Subcutaneous adipose tissue (tissue), 4 donors: Measurements from ENCODE around the gene PRM2. TPM values are rescaled to one million over a fixed set of nuclear protein-coding genes. Genes with fewer than 3 reads are reported as not detected.

Experiments
- total RNA-seq, 4 donors: library from RNA; depleted of rRNA; stranded (reverse); fragments of >200 nt; gene quantifications; one replicate each; pipeline ENCODE4 v1.1.0, GENCODE V29; 2016
- TF ChIP-seq, protein P1 (sequence below): fragments of 450-650 bp; IDR thresholded peaks from one replicate; pipeline ENCODE4 v1.5.1; 2016; ENCODE audit warnings: low read depth, mild to moderate bottlenecking, control low read depth, antibody characterized with exemption, moderate library complexity

PRM2 gene
- total RNA-seq, 4 donors from 2014 or later, result not detected

DNA sequence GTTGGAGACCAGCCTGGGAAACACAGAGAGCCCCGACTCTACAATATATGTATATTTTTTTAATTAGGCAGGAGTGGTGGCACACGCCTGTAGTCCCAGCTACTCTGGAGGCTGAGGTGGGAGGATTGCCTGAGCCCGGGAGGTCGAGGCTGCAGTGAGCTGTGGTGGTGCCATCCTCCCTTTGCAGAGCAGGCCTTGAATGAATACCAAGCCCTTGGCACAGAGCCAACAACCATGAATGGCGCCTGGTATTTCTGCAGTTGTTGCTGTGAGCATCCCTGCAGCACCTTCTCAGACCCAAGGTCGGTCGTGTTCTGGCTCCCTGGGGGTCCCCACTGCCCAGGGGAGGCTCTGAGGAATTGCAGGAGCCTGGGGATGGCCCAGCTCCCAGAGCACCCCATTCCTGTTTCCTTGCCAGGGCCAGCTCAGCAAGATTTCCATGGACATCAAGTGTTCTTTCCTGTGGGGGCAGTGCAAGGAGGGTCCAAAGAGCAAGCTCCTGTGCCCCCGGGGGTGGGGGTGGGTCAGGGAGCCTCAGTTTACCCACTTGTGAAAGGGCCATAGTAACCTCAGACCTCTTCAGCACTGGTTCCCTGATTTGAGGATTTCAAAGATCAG, 43.4 kb upstream of the PRM2 start:
- TF ChIP-seq, protein P1, sequence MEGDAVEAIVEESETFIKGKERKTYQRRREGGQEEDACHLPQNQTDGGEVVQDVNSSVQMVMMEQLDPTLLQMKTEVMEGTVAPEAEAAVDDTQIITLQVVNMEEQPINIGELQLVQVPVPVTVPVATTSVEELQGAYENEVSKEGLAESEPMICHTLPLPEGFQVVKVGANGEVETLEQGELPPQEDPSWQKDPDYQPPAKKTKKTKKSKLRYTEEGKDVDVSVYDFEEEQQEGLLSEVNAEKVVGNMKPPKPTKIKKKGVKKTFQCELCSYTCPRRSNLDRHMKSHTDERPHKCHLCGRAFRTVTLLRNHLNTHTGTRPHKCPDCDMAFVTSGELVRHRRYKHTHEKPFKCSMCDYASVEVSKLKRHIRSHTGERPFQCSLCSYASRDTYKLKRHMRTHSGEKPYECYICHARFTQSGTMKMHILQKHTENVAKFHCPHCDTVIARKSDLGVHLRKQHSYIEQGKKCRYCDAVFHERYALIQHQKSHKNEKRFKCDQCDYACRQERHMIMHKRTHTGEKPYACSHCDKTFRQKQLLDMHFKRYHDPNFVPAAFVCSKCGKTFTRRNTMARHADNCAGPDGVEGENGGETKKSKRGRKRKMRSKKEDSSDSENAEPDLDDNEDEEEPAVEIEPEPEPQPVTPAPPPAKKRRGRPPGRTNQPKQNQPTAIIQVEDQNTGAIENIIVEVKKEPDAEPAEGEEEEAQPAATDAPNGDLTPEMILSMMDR, result no peak

DNA sequence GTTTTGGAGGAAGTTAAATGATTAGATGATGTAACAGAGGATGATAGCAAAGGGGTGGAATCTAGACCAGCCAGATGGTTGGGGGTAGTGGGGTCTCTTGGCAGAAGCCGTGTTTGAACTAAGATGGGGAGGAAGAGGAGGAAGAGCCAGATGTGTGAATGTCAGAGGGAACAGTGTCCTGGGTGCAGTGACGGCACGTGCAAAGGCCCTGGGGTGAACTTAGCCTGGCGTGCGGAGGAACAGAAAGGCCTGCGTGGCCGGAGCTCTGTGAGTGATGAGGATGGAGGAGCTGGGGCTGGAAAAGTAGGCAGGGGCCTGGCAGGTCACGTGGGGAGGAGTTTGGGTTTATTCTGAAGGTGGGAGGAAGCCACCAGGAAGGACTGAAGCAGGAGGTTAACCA, 42.5 kb upstream of the PRM2 start:
- TF ChIP-seq, protein P1, result no peak

DNA sequence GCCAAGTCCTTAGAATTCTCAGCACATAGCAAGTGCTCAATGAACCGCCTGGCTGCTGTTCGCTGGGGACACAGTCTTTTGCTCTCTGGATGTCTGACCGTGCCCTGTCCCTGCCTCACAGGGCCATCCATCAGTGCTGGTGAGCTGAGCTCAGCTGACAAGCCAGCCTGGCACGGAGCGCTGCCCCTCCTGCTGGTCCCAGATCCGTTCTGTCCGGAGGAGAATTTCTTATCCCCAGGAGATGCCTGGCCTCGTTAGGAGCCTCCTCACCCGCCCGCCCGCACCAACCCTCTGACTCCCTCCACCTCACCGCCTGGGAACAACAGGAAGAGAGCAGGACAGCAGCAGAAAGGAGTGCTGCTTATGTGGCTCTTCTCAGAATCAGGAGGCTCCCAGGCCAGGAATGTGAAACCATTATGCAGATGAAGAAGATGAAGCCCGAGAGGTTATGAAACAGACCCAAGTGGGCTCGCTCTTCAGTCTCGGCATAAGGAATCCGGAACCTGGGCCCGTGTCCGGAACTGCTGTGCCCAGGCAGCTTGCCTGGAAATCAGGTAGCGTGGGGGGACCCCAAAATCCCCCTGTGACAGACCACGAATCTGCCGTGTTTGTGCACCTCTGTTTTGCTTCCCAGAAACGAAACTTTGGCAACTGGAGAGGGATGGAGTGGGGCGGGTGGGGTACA, 40.2 kb upstream of the PRM2 start:
- TF ChIP-seq, protein P1, result no peak

DNA sequence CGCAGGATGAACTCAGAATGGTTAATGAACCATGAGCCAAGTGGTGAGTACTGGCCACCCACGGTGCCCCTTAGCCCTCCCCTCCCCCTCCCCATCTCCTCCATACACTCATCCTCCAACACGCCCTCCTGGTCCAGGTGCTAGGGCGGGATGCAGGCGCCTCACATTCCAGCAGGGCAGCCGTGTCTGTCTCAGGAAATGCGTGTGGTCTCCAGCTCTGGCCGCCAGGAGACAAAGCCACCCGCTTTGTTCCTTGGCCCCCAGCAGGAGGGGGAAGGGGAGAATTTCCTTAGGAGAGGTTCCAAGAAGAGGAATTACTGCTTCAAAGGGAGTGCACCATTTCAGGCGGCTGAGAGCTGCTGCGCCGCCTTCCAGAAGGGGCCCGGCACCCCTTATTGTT, 39.2 kb upstream of the PRM2 start:
- TF ChIP-seq, protein P1, result no peak

DNA sequence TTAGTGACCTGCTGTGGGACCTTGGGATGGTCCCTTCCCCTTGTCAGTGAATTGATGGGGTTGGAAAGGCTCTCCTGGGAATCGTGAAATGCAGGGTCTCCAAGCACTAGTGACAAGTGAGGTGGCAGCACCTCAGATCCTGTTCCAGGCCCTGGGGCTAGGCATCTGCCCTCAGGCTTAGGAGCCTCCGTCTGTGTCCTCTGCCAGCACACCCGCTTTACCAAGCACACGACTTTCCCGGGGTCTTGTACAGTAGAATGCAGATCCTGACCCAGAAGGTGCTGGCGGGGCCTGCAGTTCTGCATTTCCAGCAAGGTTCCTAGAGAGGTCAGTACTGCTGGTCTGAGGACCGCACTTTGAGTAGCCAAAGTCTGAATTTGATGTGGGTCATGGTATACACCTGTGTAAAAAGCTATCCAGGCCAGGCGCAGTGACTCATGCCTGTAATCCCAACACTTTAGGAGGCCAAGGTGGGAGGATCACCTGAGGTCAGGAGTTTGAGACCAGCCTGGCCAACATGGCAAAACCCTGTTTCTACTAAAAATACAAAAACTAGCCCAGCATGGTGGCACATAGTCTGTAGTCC, 38.1 kb upstream of the PRM2 start:
- TF ChIP-seq, protein P1, result no peak

DNA sequence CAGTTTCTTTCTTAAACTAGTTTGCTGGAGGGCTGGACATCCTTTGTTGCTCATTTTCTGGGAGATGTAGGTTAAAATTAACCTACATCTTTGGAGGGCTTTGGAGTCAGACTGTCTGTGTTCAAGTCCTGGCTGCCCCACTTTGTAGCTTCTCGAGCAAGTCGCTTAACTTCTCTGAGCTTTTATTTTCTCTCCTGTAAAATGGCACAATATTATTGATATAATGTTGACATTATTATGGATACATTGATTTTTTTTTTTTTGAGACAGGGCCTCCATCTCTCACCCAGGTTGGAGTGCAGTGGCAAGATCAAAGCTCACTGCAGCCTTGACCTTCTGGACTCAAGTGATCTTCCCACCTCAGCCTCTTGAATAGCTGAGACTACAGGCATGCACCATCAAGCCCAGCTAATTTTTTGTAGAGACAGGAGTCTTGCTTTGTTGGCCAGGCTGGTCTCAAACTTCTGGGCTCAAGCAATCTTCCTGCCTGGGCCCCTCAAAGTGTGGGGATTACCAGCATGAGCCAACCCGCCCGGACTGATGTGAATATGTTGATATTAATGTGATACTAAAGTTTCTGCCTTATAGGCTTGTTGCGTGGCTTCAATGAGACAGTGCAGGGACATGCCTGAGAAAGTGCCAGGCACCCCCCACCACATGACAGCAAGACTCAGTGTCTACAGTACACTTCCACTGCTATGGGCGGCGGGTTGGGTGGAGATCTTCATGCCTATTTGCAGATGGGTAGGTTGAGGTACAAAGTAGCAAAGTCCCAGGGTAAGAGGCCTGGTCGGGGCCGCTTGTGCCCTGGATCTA, 37.4 kb upstream of the PRM2 start:
- TF ChIP-seq, protein P1, result no peak
